Psoas muscle (tissue), 8 donors: ENCODE results near the gene CLIC3. TPM values are rescaled to one million over a fixed set of nuclear protein-coding genes. Genes with fewer than 3 reads are reported as not detected.
A peak's percentile ranks its signal among the peaks of the same experiment; 100 is the strongest.

Source experiments
- ATAC-seq, 4 donors: fragments of 200-7000 bp; cut with Tn5 transposase; one replicate each; pipeline ENCODE4 v1.9.1; 2020; ENCODE audit warnings: moderate library complexity in 3 of 4, mild to moderate bottlenecking in 2 of 4
- DNase-seq, 2 donors: peaks; one replicate each; pipeline ENCODE4 v3.0.0-alpha.2; 2020
- H3K27ac ChIP-seq: fragments of 200-600 bp; one replicate; pipeline ENCODE4 v1.8.0; 2022
- H3K27me3 ChIP-seq, 3 donors: fragments of 200-600 bp in 1 of 3; one replicate each; pipeline versions ENCODE4 v1.6.1 to v1.8.0; 2013 to 2022; ENCODE audit warnings: low read length in 2 of 3, mild to moderate bottlenecking in 2 of 3, moderate library complexity in 1 of 3; ENCODE audit not compliant: insufficient read depth in 3 of 3
- H3K36me3 ChIP-seq, 2 donors: fragments of 200-600 bp in 1 of 2; one replicate each; pipeline versions ENCODE4 v1.6.1 to v1.8.0; 2013 to 2022; ENCODE audit warnings: low read depth in 1 of 2, mild to moderate bottlenecking in 1 of 2, moderate library complexity in 1 of 2; ENCODE audit not compliant: insufficient read depth in 1 of 2
- H3K4me1 ChIP-seq: fragments of 200-600 bp; one replicate; pipeline ENCODE4 v1.8.0; 2022
- H3K4me3 ChIP-seq: fragments of 200-600 bp; one replicate; pipeline ENCODE4 v1.8.0; 2022; ENCODE audit warnings: mild to moderate bottlenecking
- H3K9me3 ChIP-seq: fragments of 200-600 bp; one replicate; pipeline ENCODE4 v1.8.0; 2022
- CTCF ChIP-seq: fragments of 200-600 bp; IDR thresholded peaks from one replicate; pipeline ENCODE4 v1.8.0; 2022; ENCODE audit warnings: antibody characterized with exemption
- WGBS, 3 donors: extraction: QIAGEN DNeasy Blood & Tissue Kit; methylation state at CpG; one replicate each; pipeline versions ENCODE4 v1.1.6 to v1.1.7; 2013; 5-methylcytosine and 5-hydroxymethylcytosine counted together
- intact Hi-C, 2 donors: fragments of 100-400 bp; cut with DNase I; formaldehyde crosslinking; loops; one replicate each; pipeline versions ENCODE4 v1.11.0 to v1.14.2; 2022
- polyA plus RNA-seq, 3 donors: library from polyadenylated mRNA; stranded (reverse); fragments of 200-250 nt; gene quantifications; one replicate each; pipeline ENCODE4 v1.2.3, GENCODE V29; 2013
- total RNA-seq, 4 donors: library from RNA; stranded (reverse); fragmentation: NEBNext Ultra II Directional in 2 of 4; extraction: Animal tissue kit (Norgen Biotek cat#: 25700) in 2 of 4; gene quantifications; one replicate each; pipeline versions ENCODE4 v1.2.1 to v1.2.4, GENCODE V29; 2021 to 2023
- donor health status: healthy with polysubstance abuse.
- donor health status: DM: no; HTN: no; CAD: no; lungs with moderate emphysema.
- donor health status: Bipolar disorder and iron deficiency.
- donor health status: healthy.
- donor health status: DM: yes; HTN: yes; CAD: no.
- donor health status: DM: no; HTN: no; CAD: no.
- donor health status: DM: no; HTN: no; CAD: no.
- donor health status: DM: yes; HTN: yes; CAD: no.

CLIC3 gene
- total and polyA plus RNA-seq, 7 donors = 0.38 to 0.94 (median 0.67) TPM; not detected in 1

GRCh38 chr9:137038916-137039315 lies 42.5 kb upstream of the CLIC3 start:
- no peak for ATAC-seq
- Histone ChIP-seq H3K27me3 (peaks cover 0 to 12% (median 0%) of the 10 kb centered on the region in 3 donors), H3K9me3 (no peaks in the 10 kb centered on the region), H3K4me3 (no peak overlapping the region), H3K27ac (no peak overlapping the region), H3K4me1 (peaks cover 6% of the 10 kb centered on the region), H3K36me3 (peaks cover 0 to 12% of the 10 kb centered on the region in 2 donors)
- intact Hi-C loops = no loop called here
- WGBS, 3 donors = 86 to 89% (median 87%) methylated on average over 9 of the region's 9 CpGs
- no peak for DNase-seq
- TF ChIP-seq CTCF = no peak

- no peak overlapping the region for H3K27ac ChIP-seq
- TF ChIP-seq CTCF = no peak
- WGBS, 3 donors = 84 to 88% (median 85%) methylated on average over 10 of the region's 10 CpGs
- H3K36me3 ChIP-seq = peaks cover 0 to 12% of the 10 kb centered on the region in 2 donors
- DNase-seq = no peak
- peaks cover 0 to 6% (median 0%) of the 10 kb centered on the region in 3 donors for H3K27me3 ChIP-seq
- no peaks in the 10 kb centered on the region for H3K9me3 ChIP-seq
- H3K4me3 ChIP-seq = no peak overlapping the region
- peaks cover 6% of the 10 kb centered on the region for H3K4me1 ChIP-seq
- intact Hi-C loops = no loop called here
- ATAC-seq = no peak
These were observed 41.1 kb upstream of the CLIC3 start for GRCh38 chr9:137037483-137037882.

- intact Hi-C loops = no loop called here
- no peak for ATAC-seq
These were observed 40.7 kb upstream of the CLIC3 start for GRCh38 chr9:137037035-137037434.

GRCh38 chr9:137035937-137036336 lies 39.6 kb upstream of the CLIC3 start:
- Histone ChIP-seq H3K4me1 (peaks cover 6% of the 10 kb centered on the region), H3K4me3 (no peak overlapping the region), H3K27me3 (peaks cover 0 to 6% (median 0%) of the 10 kb centered on the region in 3 donors), H3K27ac (no peak overlapping the region), H3K36me3 (peaks cover 0 to 12% of the 10 kb centered on the region in 2 donors), H3K9me3 (no peaks in the 10 kb centered on the region)
- ATAC-seq (no peak), DNase-seq (no peak)
- whole genome bisulfite sequencing, 3 donors = 71 to 83% (median 78%) methylated on average over 7 to 8 of the region's 8 CpGs
- intact Hi-C loops = loop anchor here (1.0 to 2.0 kb wide), 3 partner anchors 87 to 249 kb away; no protein-coding TSS in a partner anchor
- TF ChIP-seq CTCF = no peak

More at GRCh38 chr9:137037035-137037434, 40.7 kb upstream of the CLIC3 start:
- peaks cover 6% of the 10 kb centered on the region for H3K4me1 ChIP-seq
- no peak overlapping the region for H3K27ac ChIP-seq
- no peak overlapping the region for H3K4me3 ChIP-seq
- peaks cover 0 to 6% (median 0%) of the 10 kb centered on the region in 3 donors for H3K27me3 ChIP-seq
- DNase-seq = no peak
- peaks cover 0 to 12% of the 10 kb centered on the region in 2 donors for H3K36me3 ChIP-seq
- 73 to 82% (median 79%) methylated on average over 13 of the region's 13 CpGs for WGBS, 3 donors
- no peak for TF ChIP-seq CTCF
- H3K9me3 ChIP-seq = no peaks in the 10 kb centered on the region

GRCh38 chr9:137035507-137035834 lies 39.1 kb upstream of the CLIC3 start:
- ATAC-seq (peak in 3 of 4 donors; percentile 7 to 31 (median 26)), DNase-seq (no peak)
- no peak for TF ChIP-seq CTCF
- no peaks in the 10 kb centered on the region for H3K9me3 ChIP-seq
- intact Hi-C loops = loop anchor here (1.0 to 2.0 kb wide), 3 partner anchors 87 to 248 kb away; no protein-coding TSS in a partner anchor
- no peak overlapping the region for H3K4me3 ChIP-seq
- H3K4me1 ChIP-seq = peaks cover 6% of the 10 kb centered on the region
- H3K36me3 ChIP-seq = peaks cover 0 to 12% of the 10 kb centered on the region in 2 donors
- 16 to 27% (median 25%) methylated on average over 8 to 9 of the region's 9 CpGs for WGBS, 3 donors
- H3K27ac ChIP-seq = no peak overlapping the region
- peaks cover 0 to 6% (median 0%) of the 10 kb centered on the region in 3 donors for H3K27me3 ChIP-seq
